GM21576 (cell line): ENCODE results near the gene YBX2.
A peak's percentile ranks its signal among the peaks of the same experiment; 100 is the strongest.

Experiments
- ATAC-seq: cut with Tn5 transposase; IDR thresholded peaks from one replicate; pipeline ENCODE4 v1.9.1; 2021; ENCODE audit warnings: mild to moderate bottlenecking, moderate library complexity; ENCODE audit not compliant: unreplicated experiment

YBX2 gene

DNA sequence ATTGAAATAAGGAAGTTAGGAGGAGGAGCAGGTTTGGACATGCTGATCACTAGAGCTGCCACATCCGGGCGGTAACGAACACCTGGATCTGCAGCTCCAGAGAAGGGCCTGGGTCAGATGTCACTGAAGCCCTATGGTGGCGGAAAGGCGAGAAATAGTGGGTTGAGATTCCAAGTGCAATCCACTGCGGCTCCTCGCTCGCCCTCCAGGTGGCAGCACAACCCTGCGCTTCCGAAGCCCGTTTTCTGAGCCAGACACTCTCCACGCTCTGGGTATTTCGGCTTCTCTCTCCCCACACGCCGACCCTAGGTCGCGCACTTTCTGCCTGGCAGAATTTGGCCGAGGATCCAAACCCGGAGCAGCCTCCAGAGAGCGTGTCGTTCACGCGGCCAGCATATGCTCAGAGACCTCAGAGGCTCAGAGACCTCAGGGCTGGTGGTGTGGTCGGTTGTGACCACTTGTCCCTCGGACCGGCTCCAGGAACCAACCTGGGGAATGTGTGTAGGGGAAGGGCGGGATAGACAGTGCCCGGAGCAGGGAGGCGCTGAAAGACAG, 13.8 kb downstream of the YBX2 start:
- no peak for ATAC-seq

DNA sequence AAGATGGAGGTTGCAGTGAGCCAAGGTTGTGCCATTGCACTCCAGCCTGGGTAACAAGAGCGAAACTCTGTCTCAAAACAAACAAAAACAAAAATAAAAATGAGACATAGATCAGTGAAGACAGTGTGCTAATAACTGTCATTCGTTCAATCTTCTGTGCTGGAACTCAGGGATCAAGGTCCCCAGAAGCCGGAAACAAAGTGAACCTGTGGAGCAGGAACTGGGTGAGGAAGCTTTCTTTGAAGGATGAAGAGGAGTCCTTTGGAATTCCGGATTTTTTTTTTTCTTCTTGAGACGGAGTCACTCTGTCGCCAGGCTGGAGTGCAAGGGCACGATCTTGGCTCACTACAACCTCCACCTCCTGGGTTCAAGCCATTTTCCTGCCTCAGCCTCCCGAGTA, 15.0 kb downstream of the YBX2 start:
- ATAC-seq, result no peak

DNA sequence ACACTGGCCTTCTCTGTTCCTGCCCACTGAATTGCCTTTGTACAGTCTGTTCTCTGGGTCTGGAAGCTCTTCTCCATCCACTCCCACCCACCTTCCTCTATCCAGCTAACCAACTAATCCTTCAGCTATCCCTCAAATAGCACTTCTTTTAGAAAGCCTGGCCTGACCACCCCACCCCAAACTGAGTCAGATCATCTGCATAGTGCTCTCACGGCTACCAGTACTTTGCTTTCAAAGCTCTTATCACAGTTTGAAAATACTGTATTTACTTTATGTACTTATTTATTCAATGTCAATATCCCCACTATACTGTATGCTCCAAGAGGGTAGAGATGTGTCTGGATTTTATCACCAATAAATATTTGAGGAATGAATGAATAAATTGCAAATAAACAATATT, 27.7 kb downstream of the YBX2 start:
- ATAC-seq, result no peak

DNA sequence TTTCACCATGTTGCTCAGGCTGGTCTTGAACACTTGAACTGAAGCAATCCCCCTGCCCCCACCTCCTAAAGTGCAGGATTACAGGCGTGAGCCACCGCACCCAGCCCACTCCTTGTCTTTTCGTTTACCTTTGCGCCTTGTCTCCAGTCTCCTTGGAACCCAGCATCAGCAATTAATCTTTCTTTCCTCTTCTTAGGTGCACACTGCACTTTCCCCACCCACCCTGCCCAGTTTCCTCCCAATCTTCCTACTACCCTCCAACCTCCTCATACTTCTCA, 30.7 kb downstream of the YBX2 start:
- no peak for ATAC-seq

DNA sequence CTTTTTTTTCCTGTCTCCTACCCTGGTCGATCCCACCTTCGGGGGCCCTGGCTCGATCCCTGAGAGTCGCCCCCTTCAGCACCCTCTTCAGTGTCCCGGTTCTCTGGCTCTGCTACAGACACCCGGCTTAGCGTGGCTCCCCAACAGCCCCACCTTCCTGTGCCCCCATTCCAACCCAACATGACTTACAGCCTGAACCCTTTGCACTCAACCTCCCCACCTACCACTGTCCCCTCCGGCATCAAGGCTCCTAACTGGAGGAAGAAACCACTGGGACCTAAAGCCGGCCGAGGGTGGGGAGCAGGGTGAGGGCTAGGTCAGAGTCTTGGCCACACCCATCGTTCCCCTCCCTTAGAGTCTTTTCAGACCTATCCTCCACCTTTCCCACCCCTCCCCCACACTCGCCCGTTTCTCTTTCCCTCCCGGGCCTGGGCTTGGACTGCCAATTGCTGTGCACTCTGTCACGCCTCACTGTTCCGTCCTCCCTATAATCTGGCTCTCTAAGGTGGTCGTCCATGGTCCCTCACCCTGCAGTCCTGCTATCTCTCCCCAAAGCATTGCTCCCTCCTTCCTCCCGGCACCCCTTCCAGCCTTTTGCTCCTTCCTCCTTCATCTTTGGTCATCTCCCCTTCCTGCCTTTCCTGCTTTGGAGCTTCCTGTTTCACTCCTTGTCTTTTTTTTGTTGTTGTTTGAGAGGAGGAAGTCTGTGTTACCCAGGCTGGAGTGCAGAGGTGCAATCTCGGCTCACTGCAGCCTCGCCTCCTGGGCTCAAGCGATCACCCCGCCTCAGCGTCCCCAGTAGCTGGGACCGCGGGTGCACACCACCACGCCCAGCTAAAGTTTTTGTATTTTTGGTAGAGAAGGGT, 31.3 kb downstream of the YBX2 start:
- ATAC-seq, result no peak

DNA sequence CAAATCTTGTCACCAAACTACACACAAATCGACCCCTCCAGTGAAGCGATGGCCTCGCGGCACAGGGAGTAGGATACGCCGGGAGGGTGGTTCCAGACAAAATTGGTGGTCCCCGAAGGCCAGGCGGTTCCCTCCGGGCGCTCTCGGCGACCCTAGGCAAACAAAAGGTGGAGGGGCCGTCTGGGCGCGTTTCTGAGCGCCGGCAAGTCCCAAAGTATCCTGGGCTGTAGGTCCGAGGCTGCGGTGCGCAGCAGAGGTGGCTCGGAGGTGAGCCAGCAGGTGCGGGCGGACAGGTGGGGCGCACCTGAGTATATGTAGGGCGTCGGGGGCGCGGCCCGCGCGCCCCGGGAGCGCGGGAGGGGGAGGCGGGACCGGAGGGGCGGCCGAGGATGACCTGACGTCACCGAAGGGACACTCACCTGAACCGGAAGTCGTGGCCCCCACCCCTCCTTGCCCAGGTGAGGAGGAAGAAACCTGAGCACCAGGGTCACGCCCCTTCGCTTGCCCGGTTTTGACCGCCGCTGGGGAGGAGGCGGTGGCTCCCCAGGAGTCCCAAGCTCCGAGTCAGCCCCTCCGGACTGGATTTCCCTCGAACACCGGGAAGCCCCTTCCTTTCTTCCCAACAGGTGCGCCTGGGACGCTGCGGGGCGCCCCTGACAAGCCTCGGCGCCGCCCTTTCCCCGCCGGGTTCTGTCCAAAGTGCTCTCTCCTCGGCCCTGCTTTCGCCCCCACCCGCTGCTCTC, 32.1 kb downstream of the YBX2 start, which contains the start of gene CLDN7:
TSS of gene CLDN7 (minus strand) at position 287 of the 743 bp plus-strand sequence. CDS start 435 bp downstream, outside the sequence.
- no peak for ATAC-seq

DNA sequence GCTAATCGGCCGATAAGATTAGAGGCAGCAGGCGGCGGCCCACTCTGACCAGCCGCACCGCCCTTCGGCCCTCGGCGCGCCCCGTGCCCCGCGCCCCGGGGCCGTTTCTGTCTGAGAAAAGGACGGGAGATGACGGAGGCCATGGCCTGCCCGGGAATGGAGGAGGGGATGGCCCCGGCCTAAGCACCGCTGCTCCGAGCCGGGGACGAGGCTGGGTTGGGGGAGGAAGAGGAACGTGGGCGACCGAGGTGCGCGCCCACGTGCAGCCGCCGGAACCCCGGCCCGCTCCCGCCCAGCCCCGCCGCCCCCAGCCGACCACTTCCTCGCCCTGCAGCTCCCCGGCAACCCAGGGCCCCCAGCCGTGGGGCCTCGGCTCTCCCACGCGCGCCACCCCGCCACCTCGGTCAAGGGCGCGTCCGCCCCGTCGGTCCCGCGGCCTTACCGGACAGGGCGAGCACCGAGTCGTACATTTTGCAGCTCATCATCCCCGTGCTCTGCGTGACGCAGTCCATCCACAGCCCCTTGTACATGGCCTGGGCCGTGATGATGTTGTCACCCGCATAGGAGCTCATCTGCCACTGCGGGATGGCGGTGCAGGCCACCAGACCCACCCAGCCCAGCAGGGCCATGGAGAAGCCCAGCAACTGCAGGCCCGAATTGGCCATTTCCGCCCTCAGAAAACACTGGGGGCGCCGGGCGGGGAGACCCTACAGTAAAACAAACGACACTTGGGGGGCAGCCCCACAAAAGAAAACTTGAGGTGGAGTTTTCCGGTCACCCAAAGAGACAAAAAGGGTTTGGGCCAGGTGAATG, 32.9 kb downstream of the YBX2 start:
- ATAC-seq, result no peak

DNA sequence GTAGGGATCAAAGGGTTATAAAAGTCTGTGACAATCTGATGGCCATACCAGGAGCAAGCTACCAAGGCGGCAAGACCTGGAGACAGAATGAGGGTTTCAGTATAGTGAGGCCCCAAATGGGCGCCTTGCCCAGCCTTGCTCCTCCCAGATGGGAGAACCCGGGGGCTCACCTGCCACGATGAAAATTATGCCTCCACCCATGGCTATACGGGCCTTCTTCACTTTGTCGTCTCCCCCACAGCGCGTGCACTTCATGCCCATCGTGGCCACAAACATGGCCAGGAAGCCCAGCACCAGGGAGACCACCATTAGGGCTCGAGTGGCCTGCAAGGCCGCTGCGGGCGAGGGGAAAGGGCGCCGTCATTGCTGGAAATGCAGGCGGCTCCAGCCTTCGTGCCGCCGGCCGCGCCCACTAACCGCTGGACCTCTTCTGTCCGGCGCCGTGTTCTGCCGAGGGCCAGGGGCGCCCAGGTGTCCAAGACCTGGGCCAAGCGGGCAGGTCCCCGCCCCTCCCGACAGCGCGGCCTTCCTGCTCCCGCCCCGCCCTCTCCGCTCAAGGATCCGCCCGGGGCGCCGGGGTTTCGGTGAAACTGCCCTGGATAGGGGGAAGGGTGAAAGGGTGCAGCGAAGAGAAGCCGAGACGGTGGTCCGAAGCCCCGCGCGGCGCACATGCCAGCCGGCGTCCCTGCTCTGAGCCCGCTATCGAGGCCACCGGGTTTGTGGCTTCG, 33.6 kb downstream of the YBX2 start:
- ATAC-seq, result no peak

DNA sequence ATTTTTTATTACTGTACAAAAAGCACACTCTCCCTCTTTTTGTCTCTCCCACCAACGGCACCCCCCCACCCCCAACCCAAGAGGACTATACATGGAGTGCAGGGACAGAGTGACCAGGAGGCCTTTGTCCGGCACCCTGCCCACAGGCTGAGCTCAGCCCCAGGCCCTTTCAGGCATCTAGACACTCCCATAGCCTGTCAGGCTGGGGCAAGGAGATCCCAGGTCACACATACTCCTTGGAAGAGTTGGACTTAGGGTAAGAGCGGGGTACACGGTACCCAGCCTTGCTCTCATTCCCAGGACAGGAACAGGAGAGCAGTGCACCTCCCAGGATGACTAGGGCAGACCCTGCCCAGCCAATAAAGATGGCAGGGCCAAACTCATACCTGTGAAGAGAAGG, 34.3 kb downstream of the YBX2 start:
- no peak for ATAC-seq

DNA sequence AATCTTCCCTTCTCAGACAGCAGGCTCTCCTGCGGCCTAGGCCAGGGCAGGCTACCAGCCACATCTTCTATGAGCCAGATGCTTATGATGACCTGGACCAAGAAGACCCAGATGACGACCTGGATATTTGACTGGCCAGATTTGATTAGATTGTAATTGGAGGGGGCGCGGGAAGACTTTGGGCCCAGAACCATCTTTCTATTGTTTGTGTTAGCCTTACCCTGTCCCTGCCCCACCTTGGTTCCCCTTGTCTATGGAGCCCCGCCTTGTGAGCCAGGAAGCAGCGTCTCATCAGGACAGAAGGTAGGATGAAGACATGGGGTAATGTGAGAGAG, 34.9 kb downstream of the YBX2 start:
- ATAC-seq, result no peak

DNA sequence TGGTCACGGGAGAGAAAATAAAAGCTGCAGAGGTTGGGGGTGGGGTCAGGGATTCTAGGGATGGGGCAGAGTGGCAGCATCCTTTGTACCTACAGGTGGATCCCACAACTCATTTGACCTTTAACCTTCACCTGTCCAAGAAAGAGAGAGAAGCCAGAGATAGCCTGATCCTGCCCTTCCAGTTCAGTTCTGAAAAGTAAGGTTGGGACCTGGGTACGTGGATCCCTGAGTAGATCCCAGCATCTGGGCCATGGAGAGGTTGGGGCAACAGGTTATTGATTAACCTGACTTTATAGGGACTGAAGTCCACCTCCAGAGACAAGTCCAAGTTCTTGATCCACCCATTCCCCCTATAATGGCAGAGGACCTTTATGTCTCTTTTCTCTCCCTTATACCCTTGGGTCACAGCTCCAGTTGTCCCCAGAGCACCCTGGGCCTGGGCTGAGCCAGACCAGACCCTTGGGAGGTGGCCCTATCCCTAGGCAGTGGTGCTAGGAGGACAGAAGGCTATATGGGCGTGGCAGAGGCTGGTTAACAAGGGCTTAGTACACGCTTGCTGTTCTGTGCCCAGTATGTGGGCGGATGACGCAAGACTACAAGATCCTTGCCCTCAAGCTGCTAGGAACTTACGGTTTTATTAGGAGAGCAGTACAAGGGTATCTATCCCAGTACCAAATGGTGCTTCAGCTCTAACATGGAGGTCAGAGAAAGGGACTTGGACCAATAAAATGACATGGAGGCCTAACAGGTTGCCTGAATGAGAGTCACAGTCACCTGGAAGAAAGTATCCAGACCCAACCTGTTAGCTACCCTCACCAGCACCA, 35.5 kb downstream of the YBX2 start:
- ATAC-seq, result no peak

DNA sequence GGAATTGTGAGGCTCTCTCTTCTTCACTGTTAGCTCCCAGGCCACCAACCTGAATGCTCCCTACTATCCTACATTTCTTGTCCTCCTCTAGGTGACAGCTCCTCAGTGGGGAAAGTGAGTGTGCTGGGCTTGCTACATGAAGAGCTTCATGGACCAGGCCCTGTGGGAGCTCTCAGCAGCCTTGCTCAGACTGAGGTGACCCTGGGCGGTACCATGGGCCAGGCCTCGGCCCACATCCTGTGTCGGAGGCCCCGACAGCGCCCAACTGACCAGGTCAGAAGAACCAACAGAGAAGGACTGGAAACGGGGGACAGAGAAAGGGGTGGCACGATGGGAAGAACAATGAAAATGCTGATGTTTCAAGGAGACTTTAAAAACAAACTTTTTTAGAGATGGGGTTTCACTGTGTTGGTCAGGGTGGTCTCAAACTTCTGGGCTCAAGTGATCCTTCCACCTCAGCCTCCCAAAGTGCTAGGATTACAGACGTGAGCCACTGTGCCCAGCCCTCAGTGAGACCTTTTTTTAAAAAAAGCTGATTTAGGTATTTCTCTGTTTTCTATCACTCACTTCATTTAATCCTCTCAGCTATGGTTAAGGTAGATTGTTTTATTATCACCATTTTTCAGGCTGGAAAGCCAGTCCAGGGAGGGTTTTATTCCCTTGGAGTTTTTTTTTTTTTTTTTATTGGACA, 37.5 kb downstream of the YBX2 start:
- no peak for ATAC-seq

DNA sequence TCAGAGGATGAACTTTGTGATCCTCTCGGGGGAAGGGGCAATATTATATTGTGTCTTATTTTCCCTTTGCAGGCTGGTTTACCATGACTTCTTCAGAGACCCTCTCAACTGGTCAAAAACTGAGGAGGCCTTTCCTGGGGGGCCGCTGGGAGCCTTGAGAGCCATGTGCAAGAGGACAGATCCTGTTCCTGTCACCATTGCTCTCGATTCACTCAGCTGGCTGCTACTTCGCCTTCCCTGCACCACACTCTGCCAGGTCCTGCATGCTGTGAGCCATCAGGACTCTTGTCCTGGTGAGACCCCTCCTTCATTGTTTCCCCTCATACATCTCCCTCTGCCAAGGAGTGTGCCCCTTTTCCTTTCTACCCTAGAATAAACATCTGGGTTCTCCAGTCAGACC, 39.9 kb downstream of the YBX2 start:
- ATAC-seq, result no peak

DNA sequence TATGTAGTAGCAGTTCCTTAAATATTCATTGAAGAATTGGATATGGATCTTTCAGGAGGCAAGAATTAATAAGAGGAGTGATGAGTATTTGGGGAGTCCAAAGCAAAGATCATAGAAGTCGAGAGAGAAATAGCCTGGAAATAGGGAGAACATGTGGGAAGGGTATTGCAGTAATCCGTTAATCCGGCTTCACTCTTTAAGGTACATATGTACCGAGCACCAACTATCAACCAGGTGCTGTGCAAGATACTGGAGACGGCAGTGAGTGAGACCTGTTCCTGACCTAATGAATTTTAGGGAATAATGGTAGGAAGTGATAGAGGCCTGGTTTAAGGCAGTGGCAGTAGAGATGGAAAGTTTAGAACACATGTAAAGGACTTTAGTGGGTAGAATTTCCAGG, 41.4 kb downstream of the YBX2 start:
- ATAC-seq, result no peak

DNA sequence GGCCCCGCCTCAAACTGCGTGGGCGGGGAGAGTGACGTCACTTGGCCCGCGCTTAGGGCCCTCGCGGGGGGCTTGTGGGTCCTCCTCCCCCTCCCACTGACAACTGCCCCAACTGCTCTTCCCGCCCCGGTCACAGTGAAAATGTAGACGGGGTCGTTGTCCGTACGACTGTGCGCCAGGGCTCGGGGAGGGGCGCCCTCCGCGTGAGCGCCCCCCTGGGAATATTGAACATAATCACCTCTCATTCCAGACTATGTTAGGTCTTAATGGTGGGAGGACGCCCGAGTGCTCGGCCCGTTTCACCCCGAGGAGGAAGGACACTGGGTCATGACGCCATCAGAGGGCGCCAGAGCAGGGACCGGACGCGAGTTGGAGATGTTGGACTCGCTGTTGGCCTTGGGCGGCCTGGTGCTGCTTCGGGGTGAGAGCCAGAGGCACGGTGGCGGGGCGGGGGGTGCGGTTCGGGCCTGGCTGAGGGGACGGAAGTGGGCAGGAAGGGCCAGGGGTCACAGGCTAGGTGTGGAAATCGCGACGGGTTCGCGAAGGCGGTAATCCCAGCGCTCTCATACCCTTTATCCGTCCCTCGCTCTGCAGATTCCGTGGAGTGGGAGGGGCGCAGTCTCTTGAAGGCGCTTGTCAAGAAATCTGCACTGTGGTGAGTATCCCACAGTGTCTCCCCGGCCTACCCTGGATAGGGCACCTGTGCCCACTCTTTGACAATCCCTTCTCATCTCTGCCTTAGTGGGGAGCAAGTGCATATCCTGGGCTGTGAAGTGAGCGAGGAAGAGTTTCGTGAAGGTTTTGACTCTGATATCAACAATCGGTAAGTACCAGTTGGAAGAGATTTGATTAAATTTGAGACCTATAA, 42.0 kb downstream of the YBX2 start, which contains the start of gene ELP5:
TSS of gene ELP5 (plus strand) at position 40 of the 868 bp plus-strand sequence. CDS start at position 376, 336 bp downstream.
- ATAC-seq, result peak; percentile 51

DNA sequence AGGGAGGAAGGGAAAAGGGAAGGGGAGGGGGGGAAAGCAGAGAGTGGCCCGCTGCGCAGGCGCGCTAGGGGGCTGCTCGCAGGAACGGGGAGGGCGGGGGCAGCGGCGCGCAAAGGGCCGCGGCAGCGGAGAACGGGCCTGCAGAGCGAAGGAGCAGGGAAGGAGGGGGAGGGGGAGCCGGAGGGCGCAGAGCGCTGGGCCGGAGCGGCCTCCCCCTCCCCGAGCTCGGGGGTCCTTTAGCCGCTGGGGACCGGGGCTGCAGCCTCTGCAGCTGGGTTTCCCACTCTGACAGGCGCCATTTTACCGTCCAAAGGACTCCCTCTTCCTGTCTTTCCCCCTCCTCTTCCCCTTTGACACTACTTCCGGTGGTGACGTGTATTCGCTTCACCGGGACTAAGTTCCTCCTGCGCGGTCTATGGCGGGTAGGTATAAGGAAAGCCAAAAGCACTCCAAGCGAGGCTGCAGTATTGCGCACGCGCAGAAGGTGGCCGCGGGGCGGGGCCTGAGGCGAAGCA, 42.7 kb downstream of the YBX2 start, which contains the start of gene CTDNEP1:
TSS of gene CTDNEP1 (minus strand) at position 74 of the 515 bp plus-strand sequence. CDS start 438 bp downstream, outside the sequence.
- peak; percentile 76 for ATAC-seq

DNA sequence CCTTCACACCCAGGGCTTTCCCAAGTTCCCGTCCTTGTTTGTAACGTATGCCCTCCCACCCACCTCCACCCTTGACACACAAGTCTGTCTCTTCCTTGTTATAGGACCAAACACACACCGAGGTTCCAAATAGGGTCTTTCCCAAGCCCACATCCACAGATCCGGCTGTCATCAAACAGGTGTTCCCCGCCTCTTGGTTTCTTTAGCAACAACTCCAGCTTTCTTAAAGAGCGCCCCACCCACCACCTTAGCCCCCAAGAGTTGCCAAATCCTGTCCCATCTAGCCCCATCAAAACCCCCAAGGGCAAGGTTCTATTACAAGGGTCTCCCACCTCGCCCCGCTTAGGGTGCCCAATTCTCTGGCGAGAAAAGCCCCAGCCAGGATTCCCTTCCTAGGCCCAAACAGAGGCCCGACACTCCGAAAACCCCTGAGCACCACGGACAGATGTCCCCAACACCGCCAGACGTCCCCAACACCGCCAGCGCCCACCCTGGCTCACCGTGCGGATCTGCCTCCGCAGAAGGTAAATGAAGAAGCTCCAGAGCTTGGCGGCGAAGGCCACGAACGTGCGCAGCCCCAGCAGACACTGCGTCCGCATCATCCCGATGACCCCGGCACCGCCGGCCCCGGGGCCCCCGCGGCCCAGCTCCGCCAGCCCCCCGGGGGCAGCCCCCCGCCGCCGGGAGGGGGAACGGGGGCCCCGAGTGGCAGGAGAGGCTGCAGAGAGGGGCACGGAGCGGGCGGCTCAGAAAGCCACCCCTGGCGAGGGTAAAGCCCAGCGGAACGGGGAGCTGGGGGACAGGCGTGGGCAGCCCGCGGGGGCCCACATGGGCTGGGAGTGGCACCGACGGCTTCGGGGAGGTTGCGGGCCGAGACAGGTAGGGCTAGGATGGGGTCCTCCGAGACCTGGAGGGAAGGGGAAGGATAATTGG, 43.5 kb downstream of the YBX2 start:
- ATAC-seq, result no peak
